CD14-positive monocyte (primary cell): Measurements from ENCODE around the gene MED8. TPM values are rescaled to one million over a fixed set of nuclear protein-coding genes. Genes with fewer than 3 reads are reported as not detected.

Source experiments
- DNase-seq, 3 donors: peaks; one replicate each; pipeline ENCODE4 v3.0.0-alpha.2; 2011 to 2022
- H2AFZ ChIP-seq: 2 replicates; pipeline ENCODE4 v1.6.0; 2012; ENCODE audit warnings: mild to moderate bottlenecking, low read depth, low read length, inconsistent platforms; ENCODE audit not compliant: insufficient read depth, poor library complexity, severe bottlenecking
- H3K27ac ChIP-seq, 2 donors: 1 replicate in 1 of 2; 2 replicates in 1 of 2; pipeline ENCODE4 v1.5.1; 2012 to 2013; ENCODE audit warnings: low read length in 2 of 2, control low read depth in 1 of 2, inconsistent platforms in 1 of 2, low read depth in 1 of 2, mild to moderate bottlenecking in 1 of 2
- H3K27me3 ChIP-seq, 2 donors: one replicate each; pipeline versions ENCODE4 v1.6.0 to v1.6.1; 2011 to 2013; ENCODE audit warnings: low read length in 2 of 2; ENCODE audit not compliant: control insufficient read depth in 2 of 2, insufficient read depth in 2 of 2
- H3K36me3 ChIP-seq, 2 donors: replicated peaks in 1 of 2; 1 replicate in 1 of 2; 2 replicates in 1 of 2; pipeline versions ENCODE4 v1.5.1 to v1.6.1; 2012 to 2013; ENCODE audit warnings: low read length in 2 of 2, control low read depth in 1 of 2, inconsistent platforms in 1 of 2, mild to moderate bottlenecking in 1 of 2; ENCODE audit not compliant: insufficient read depth in 2 of 2, control insufficient read depth in 1 of 2
- H3K4me1 ChIP-seq, 2 donors: 1 replicate in 1 of 2; 2 replicates in 1 of 2; pipeline versions ENCODE4 v1.5.1 to v1.6.1; 2012 to 2013; ENCODE audit warnings: low read length in 2 of 2, control low read depth in 1 of 2, inconsistent platforms in 1 of 2, mild to moderate bottlenecking in 1 of 2, moderate library complexity in 1 of 2; ENCODE audit not compliant: insufficient read depth in 2 of 2, control insufficient read depth in 1 of 2
- H3K4me2 ChIP-seq: replicated peaks from 2 replicates; pipeline ENCODE3; 2012; ENCODE audit warnings: low read length, moderate library complexity, mild to moderate bottlenecking; ENCODE audit not compliant: poor library complexity, severe bottlenecking; ENCODE audit errors: extremely low read depth
- H3K4me3 ChIP-seq, 3 experiments: fragments of 200-600 bp in 1 of 3; sonication (generic) in 1 of 3; replicated peaks in 1 of 3; 1 replicate in 2 of 3; 2 replicates in 1 of 3; pipeline ENCODE4 v1.5.1; 2011 to 2013; ENCODE audit warnings: low read length in 3 of 3, mild to moderate bottlenecking in 3 of 3, control low read depth in 2 of 3, low read depth in 2 of 3, inconsistent platforms in 1 of 3, moderate library complexity in 1 of 3
- H3K79me2 ChIP-seq: 2 replicates; pipeline ENCODE4 v1.6.0; 2012; ENCODE audit warnings: mild to moderate bottlenecking, control low read depth, inconsistent platforms, low read length, moderate library complexity; ENCODE audit not compliant: insufficient read depth
- H3K9ac ChIP-seq: 2 replicates; pipeline ENCODE4 v1.6.0; 2017; ENCODE audit warnings: low read length, mild to moderate bottlenecking; ENCODE audit not compliant: insufficient read depth, poor library complexity, severe bottlenecking
- H3K9me3 ChIP-seq, 2 donors: replicated peaks in 1 of 2; 1 replicate in 1 of 2; 2 replicates in 1 of 2; pipeline versions ENCODE4 v1.5.1 to v1.6.1; 2012 to 2013; ENCODE audit warnings: low read length in 2 of 2, control low read depth in 1 of 2; ENCODE audit not compliant: control insufficient read depth in 1 of 2, insufficient read depth in 1 of 2
- H4K20me1 ChIP-seq: 2 replicates; pipeline ENCODE4 v1.6.0; 2012; ENCODE audit warnings: mild to moderate bottlenecking, low read length, control low read depth, moderate library complexity; ENCODE audit not compliant: insufficient read depth
- H3K27ac Mint-ChIP-seq, 7 donors: one replicate each; pipeline ENCODE4 v1.8.0; 2020; ENCODE audit warnings: mild to moderate bottlenecking in 7 of 7, mixed read lengths in 7 of 7, moderate library complexity in 6 of 7, inconsistent platforms in 2 of 7
- H3K27me3 Mint-ChIP-seq, 3 donors: one replicate each; pipeline ENCODE4 v1.8.0; 2021 to 2022; ENCODE audit warnings: low read depth in 3 of 3, mild to moderate bottlenecking in 3 of 3, mixed read lengths in 3 of 3, moderate library complexity in 3 of 3, inconsistent platforms in 1 of 3
- H3K36me3 Mint-ChIP-seq, 2 donors: one replicate each; pipeline ENCODE4 v1.8.0; 2020; ENCODE audit warnings: mixed read lengths in 2 of 2, inconsistent platforms in 1 of 2, mild to moderate bottlenecking in 1 of 2
- H3K4me1 Mint-ChIP-seq: one replicate; pipeline ENCODE4 v1.8.0; 2020; ENCODE audit warnings: mild to moderate bottlenecking, mixed read lengths
- H3K4me3 Mint-ChIP-seq, 2 donors: one replicate each; pipeline ENCODE4 v1.8.0; 2020; ENCODE audit warnings: mild to moderate bottlenecking in 2 of 2, mixed read lengths in 2 of 2, moderate library complexity in 1 of 2
- H3K9me3 Mint-ChIP-seq, 7 donors: one replicate each; pipeline ENCODE4 v1.8.0; 2020 to 2022; ENCODE audit warnings: mixed read lengths in 7 of 7, mild to moderate bottlenecking in 6 of 7, moderate library complexity in 6 of 7, inconsistent platforms in 2 of 7
- CTCF ChIP-seq: fragments of 200-600 bp; IDR thresholded peaks from one replicate; pipeline ENCODE4 v1.8.0; 2022; ENCODE audit warnings: antibody characterized with exemption, mild to moderate bottlenecking
- WGBS: methylation state at CpG from one replicate; pipeline ENCODE4 v1.1.5; 2013; ENCODE audit warnings: missing lambda C conversion rate; ENCODE audit not compliant: insufficient coverage; 5-methylcytosine and 5-hydroxymethylcytosine counted together
- intact Hi-C, 2 donors: fragments of 100-400 bp; cut with micrococcal nuclease; formaldehyde crosslinking; loops; one replicate each; pipeline versions ENCODE4 v1.15.0 to v1.15.1; 2023
- polyA plus RNA-seq, 3 donors: library from polyadenylated mRNA; depleted of rRNA in 1 of 3; unstranded in 2 of 3; stranded (reverse) in 1 of 3; fragments of 300-500 nt in 2 of 3; fragments of >200 nt in 1 of 3; fragmentation: Illumina TruSeq in 2 of 3; gene quantifications; 1 replicate in 2 of 3; 2 replicates in 1 of 3; pipeline ENCODE4 v1.2.3, GENCODE V29; 2012 to 2021

MED8 gene
- polyA plus RNA-seq, 3 donors = 16.6 to 41.8 (median 40.7) TPM

DNA sequence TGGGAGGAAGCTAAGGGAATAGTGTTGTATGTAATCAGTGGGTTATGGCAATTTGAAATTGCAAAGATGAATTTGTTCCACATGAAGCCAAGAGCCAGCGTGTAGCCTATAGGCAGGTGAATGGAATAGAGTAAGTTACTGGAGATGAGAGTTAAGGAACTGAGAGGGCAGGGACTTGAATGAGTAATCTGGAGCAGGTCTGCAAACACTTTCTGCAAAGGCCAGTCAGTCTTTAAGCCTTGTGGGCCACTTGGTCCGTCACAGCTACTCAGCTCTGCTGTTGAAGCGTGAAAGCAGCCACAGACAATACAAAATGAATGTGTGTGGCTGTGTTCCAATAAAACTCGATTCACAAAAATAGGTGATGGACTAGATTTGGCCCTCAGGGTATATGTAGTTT is 29.3 kb upstream of the MED8 start:
- peaks cover 86 to 91% of the 10 kb centered on the region in 2 donors for H3K36me3 ChIP-seq
- no peak overlapping the region for H3K9ac ChIP-seq
- no peak for TF ChIP-seq CTCF
- H4K20me1 ChIP-seq = no peaks in the 10 kb centered on the region
- Mint-ChIP-seq H3K27me3 (peaks cover 0 to 2% (median 0%) of the 10 kb centered on the region in 3 donors), H3K4me1 (no peaks in the 10 kb centered on the region), H3K36me3 (peaks cover 12 to 52% of the 10 kb centered on the region in 2 donors), H3K4me3 (no peak overlapping the region), H3K9me3 (peaks cover 0 to 3% (median 0%) of the 10 kb centered on the region in 7 donors), H3K27ac (no peak overlapping the region)
- no peak overlapping the region for H2AFZ ChIP-seq
- no peak overlapping the region for H3K4me3 ChIP-seq
- intact Hi-C loops = no loop called here
- no peaks in the 10 kb centered on the region for H3K79me2 ChIP-seq
- no peak for DNase-seq
- no peak overlapping the region for H3K27ac ChIP-seq
- no peaks in the 10 kb centered on the region for H3K27me3 ChIP-seq
- WGBS = 100% methylated on average over 2 of the region's 4 CpGs
- H3K4me1 ChIP-seq = no peaks in the 10 kb centered on the region
- no peaks in the 10 kb centered on the region for H3K9me3 ChIP-seq
- no peak overlapping the region for H3K4me2 ChIP-seq

GRCh38 chr1:43415901-43416300 is 26.3 kb upstream of the MED8 start:
- H3K27me3 ChIP-seq = no peaks in the 10 kb centered on the region
- Mint-ChIP-seq H3K4me3 (no peak overlapping the region), H3K27ac (no peak overlapping the region), H3K4me1 (no peaks in the 10 kb centered on the region), H3K27me3 (no peaks in the 10 kb centered on the region), H3K36me3 (peaks cover 11 to 36% of the 10 kb centered on the region in 2 donors), H3K9me3 (no peaks in the 10 kb centered on the region)
- no peak overlapping the region for H3K4me3 ChIP-seq
- TF ChIP-seq CTCF = no peak
- no peak overlapping the region for H2AFZ ChIP-seq
- H4K20me1 ChIP-seq = no peaks in the 10 kb centered on the region
- no peak for DNase-seq
- H3K4me2 ChIP-seq = no peak overlapping the region
- 96% methylated on average over 5 of the region's 5 CpGs for WGBS
- no peak overlapping the region for H3K9ac ChIP-seq
- no peaks in the 10 kb centered on the region for H3K9me3 ChIP-seq
- no peaks in the 10 kb centered on the region for H3K4me1 ChIP-seq
- no peak overlapping the region for H3K27ac ChIP-seq
- H3K36me3 ChIP-seq = peaks cover 61 to 68% of the 10 kb centered on the region in 2 donors
- intact Hi-C loops = loop anchor here in 1 of 2 donors (2.0 kb wide), 1 partner anchor 189 kb away; no protein-coding TSS in a partner anchor
- H3K79me2 ChIP-seq = no peaks in the 10 kb centered on the region
